NK-92 (cell line): ENCODE results near the gene SEBOX.

Experiments used
- DNase-seq: peaks from one replicate; lab custom pipeline; 2025; ENCODE audit not compliant: unreplicated experiment; lab: John Stamatoyannopoulos, UW

Gene SEBOX, protein sequence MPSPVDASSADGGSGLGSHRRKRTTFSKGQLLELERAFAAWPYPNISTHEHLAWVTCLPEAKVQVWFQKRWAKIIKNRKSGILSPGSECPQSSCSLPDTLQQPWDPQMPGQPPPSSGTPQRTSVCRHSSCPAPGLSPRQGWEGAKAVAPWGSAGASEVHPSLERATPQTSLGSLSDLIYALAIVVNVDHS

DNA sequence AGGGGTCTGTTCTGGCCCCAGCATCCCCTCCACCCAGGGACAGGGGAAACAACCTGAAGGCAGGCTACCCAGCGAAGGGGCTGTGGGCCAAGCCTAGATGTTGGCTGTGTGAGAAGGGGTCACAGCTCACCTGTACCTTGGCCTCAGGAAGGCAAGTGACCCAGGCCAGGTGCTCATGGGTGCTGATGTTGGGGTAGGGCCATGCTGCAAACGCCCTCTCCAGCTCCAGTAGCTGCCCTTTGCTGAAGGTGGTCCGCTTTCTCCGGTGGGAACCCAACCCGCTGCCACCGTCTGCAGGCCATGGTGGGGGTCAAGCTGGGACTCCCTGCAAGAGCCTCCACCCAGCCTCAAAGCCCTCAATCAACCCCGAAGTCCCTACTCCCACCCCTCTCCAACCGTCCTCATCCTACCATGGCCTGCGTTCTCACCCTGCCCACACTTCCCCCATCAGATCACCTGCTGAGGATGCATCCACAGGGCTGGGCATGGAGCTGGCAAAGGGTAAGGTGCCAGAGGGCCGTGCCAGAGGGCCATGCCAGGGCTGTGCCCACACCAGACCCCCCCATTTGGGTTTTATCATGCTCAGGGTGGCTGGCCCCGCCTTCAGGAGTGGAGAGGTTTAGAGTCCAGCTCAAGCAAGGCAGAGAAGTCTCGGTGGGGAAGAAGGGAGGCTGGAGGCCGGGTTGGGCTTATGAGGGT lies at the start of gene SEBOX:
Gene SEBOX, minus strand, starts transcription at position 535 of the 699 bp plus-strand sequence. Its CDS starts 48 bp downstream, at position 487.
- DNase-seq = no peak

DNA sequence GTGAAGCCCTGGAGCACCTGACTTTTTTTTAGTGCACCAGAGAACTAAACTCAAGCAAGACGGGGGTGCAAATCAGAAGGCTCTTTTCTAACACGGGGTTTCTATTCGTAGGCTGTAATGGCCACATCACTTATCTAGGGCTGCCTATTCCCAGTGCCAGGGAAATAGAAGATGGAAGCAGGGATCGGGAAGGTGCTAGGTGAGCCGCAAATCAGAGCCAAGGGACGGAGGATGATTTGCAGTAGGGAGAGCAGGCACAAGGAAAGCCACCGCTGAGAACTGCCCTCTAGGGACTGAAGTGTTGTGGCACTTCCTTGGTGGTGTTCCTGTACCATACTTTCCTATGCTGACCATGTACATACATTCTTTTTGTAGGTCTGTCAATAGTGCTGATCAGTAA lies 48.8 kb upstream of the SEBOX start:
- DNase-seq = no peak

DNA sequence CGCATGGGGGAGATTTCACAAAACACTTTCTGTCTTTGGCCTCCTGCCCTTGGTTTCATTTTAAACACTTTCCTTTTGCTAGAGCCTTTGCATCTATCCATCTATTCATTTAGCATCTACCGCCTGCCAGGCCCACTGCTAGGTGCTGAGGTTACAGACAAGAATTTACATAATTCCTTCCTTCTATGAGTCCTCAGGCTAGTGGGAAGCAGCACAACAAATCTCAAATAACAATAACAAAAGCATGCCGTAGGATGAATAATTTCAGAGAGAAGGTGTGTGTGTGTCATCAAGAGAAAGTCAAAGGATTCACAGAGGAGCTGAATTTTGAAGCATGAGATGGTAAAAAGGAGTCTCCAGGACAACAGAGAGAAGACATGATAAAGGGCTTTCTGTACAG lies 47.1 kb upstream of the SEBOX start:
- DNase-seq = no peak

DNA sequence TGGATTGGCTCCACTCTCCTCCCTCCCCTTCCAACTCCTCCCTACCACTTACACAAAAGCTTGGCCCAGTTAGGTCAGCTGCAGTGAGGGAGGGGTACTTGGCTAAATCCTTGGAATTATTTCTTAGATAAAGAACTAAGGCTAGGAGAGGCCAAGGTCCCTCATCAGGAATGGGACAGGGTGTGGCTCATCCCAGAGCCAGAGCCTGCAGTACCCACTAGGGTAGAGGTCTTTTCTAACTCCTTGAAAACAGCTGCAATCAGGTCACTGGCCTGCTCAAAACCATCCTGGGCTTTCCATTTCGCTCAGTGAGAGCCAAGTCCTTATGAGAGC lies 42.9 kb upstream of the SEBOX start:
- DNase-seq = no peak

DNA sequence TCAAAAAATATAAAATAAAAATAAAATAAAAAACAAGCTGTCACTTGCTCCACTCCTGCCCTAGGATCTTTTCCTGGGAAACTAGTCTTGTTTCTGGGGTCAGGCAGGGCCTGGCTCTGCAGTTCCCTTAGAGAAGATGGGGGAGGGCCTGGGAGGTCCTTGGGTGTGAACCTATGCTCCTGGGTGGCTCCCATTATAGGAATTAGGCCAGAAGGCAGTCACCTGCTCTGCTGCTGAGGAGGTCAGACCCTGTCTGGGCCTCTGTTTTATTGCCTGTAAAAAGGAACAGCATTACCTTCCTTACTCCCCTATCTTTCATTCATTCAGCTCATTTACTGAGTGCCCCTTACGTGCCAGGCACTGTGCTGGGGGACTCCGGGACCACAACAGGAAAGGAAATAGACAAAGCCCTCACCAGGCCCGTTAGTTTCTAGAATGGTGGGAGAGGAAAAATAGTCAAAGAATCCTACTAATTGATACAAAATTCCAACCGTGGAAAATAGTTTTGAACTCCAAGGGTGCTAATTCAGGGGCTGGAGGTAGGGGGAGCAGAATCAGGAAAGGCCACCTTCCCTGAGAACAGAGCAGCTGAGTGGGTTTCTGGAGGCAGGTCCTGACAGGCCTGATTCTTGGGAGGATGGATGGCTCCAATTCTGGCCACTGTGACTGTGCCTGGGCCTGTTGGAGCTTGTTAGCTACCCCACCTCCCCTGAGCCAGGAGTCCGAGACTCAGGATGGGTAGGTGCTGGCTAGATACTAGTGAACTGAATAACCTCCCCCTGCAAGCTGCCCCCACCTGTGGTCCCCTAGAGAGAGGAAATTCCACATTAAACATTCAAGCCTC lies 42.4 kb upstream of the SEBOX start:
- no peak for DNase-seq

DNA sequence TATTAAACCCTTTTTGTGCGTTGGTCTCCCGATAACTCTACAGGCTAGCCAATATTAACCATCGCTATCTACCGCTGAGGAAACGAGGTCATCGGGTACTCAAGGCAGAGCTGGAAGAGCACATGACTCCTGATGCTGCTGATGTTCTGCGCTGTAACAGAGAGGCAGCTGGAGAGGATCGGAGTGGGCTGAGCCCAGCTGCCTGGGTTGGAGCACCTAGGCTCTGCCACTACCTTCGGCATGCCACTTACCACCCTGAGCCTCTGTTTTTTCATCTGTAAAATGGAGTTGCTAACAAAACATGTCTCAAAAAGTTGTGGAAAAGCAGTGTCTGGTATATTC lies 41.4 kb upstream of the SEBOX start:
- no peak for DNase-seq

DNA sequence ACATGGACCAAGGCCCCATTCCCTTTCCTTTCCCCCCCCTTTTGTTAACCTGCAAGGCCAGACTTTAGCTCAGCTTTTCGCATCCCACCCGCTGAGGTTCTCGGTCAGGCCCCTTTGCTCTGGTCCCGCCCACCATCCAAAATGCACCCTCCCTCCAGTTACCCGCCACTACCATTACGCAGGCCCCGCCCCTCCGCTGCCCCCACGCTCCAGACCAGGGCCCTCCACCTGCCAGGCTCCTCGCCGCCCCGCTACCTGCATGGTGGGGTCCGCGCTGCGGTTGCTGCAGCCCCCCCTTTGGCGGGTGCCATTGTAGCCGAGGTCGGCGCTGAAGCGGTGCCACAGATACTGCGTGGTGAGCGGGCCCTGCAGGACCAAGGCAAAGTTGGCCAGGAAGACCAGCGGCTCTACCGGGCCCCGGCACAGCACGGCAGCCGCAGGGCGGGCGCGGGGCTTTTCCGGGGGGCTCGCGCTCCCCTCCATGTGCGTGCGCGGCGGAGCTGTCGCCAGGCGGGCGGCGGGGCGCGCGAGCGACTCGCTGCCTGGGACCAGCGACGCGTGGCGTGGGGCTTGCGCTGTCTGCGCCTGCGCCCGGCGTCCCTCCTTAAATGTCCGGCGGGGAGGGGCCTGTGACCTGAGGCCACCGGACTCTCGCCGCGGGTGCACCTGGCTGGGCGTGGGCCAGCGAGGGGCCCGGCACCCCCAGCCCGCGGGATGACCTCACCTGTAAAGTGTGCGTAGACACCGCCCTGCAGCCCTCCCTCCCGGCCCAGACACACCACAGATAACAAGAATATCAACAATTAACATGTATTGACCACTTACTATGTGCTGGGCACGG lies 40.9 kb upstream of the SEBOX start, which contains the start of gene SLC46A1:
Gene SLC46A1, minus strand, starts transcription at position 581 of the 841 bp plus-strand sequence. Its CDS starts 98 bp downstream, at position 483.
- no peak for DNase-seq

DNA sequence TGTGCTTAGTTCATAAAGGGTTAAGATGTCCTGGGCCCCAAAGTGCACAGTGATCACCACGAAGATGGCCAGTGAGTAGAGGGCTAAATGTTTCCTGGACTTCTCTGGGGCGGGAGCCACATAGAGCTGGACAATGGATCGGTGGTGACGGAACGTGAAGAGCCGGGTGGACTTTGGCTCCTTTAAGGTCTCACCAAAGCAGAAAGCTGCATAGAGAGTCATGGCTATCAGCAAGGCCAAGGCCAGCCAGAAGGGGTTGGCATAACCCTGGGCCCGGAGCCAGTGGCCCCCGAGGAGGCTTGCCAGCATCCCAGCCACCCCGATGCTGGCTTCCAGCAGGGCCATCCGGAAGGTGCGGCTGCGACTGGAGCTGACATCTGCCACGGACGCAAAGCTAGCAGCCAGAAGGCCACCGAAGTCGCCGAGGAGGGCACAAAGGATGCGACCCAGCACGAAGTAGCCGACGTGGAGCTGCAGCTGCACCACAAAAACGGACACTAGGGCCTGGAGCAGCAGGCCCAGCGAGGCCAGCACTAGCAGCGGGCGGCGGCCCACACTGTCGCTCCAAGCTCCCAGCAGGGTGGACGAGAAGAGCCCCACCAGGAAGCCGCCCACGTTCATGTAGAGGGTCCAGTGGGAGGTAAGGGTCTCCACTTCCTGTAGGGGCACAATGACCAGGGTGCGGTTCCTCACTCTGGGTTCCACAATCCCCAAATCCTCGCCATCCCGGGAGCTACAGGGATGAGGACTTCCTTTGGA lies 40.0 kb upstream of the SEBOX start:
- no peak for DNase-seq

DNA sequence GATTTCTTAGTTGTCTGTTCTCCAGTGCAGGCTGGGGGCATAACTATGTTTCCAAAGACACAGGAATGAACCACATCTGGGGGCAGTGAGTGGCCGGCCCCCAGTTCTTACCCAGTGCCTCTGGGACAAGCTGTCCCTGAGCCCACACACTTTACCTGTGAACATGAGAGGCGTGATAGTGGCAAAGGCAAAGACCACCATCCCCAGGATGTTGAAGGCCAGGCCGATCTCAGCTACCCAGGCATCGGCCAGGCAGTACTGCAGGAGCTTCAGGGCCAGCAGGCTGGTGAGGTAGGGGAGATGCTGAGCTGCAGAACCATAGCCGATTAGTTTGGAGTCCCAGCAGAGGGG lies 39.4 kb upstream of the SEBOX start:
- no peak for DNase-seq

DNA sequence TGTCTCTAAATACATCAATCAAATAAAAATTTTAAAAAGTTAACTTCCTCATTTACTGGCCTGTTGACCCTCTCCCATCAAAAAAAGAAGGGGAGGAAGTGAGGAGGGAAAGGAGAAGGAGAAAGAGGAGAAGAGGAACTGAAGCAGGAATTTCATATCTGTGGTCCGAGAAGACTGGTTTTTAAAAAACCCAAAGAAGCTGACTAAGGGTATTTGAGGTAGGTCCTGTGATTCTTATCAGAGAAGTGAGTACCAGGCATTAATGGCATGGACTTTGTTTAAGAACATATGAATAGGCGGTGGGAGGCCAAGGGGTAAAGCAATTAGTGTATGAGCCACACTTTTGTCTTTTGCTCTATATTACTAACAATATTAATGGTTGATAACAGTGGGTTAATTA lies 39.0 kb upstream of the SEBOX start:
- DNase-seq = no peak

DNA sequence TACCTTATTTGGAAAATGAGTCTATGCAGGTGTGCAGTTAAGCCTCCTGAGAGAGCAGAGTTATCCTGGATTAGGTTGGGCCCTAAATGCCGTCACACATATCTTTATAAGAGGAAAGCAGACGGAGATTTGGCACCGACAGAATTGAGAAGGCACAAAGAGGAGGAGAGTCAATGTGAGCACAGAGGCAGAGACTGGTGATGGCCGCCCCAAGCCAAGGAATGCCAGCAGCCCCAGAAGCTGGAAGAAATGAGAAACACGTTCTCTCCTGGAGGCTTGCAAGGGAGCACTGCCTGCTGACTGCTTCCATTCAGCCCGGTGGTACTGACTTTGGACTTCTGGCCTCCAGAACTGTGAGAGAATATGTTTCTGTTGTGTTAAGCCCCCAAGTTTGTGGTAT lies 37.8 kb upstream of the SEBOX start:
- DNase-seq = no peak

DNA sequence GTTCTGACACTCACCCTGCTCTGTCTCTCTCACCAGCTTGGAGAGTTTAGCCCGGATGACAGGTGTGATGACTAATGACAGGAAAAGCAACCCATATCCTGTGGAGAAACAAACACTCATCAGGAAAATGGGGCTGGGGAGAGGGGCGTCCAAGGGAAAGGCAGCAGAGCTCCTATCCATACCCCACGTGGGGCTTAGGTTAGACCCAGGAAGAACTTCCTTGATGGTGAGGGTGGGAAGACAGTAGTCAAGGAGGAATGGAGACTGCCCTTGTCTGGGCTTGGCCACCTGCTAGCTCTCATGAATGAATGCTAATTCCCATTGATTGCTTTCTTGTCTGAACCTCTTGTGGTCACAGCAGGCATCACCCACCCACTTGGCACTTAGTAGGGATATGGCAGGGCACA lies 37.2 kb upstream of the SEBOX start:
- no peak for DNase-seq

DNA sequence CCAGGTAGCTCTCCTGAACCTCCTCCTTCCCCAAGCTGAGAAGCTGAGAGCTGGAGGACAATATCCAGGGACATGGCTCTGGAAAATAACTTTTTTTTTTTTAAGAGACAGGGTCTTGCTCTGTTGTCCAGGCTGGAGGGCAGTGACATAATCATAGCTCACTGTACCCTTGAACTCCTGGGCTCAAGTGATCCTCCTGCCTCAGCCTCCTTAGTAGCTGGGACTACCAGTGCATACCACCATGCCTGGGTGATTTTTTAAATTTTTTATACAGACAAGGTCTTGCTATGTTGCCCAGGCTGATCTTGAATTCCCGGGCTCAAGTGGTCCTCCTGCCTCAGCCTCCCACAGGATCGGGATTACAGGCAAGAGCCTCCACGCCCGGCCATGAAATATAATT lies 34.8 kb upstream of the SEBOX start:
- no peak for DNase-seq

DNA sequence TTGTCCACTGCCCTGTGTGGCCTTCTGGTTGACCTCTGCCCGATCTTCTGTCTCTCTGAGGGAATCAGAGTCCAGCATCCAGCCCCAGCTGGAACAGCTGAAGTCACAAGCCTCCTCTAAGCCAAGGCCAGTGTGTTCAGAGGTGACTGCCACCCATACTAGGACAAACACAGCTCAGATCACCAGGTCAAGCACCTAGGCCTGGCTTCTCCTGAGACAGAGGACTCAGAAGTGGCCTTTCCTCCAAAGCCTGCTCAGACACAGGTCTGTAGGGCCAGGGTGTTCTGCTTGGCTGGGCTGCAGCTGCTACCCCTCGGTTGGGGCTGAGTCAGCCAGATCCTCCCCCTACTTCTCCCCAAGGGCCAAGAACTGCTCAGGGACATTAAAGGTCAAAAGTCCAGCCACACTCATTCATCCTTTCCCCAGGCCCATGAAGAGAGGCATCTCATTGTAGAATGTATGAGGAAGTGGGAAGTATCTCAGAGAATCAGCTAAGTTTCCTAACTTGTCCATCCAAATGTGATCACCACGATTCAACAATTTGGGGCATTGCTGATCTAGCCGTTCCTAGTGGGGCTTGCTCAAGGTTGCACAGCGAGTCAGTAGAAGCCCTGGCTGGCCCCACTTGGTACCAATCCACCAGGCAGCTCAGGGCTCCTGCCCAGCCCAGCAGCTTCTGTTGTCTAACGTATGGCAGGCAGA lies 33.4 kb upstream of the SEBOX start:
- no peak for DNase-seq

DNA sequence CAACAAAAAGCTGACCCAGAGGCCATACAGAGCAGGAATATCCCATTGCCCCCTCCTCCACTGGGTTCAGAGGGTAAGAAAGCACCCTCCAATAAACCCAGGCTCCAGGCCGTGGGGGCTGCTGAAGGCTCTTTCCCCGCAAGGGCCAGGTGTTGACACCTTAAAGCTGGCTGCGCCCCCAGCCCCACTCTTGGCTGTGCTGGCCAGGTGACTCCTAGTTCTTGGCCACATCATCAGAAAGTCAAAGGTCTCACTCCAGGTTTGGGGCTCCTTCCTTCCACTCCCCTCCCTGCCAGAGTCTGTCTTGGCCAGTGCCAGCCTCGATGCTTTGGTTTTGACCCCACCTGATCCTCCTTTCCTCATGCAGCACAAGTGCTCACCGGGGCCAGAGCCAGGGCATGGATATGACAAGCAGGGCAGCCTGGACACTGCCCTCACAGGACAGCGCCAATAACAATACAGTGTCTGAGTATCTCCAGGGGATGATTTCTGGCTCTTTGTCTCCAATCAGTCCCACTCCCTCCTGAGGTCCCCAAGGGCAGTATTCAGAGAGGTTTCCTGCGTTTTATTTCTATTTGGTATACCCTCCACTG lies 32.8 kb upstream of the SEBOX start:
- DNase-seq = no peak

DNA sequence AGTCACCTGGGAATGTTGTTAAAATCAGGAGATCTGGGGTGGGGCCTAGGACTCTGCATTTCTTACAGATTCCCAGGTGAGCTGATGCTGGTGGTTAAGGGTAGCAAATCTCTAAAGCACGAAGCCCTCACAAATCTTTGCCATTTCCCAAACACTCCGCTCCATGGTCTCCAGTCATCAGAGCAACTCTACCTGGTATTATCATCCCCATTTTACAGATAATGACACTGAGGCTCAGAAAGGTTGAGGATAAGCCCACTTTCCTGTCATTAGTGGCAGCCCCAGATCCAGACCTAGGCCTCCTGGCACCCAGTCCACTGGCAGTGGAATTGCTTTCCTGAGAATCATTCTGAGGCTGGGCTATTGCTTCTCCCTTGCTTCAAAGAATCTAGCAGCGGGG lies 32.3 kb upstream of the SEBOX start:
- no peak for DNase-seq

DNA sequence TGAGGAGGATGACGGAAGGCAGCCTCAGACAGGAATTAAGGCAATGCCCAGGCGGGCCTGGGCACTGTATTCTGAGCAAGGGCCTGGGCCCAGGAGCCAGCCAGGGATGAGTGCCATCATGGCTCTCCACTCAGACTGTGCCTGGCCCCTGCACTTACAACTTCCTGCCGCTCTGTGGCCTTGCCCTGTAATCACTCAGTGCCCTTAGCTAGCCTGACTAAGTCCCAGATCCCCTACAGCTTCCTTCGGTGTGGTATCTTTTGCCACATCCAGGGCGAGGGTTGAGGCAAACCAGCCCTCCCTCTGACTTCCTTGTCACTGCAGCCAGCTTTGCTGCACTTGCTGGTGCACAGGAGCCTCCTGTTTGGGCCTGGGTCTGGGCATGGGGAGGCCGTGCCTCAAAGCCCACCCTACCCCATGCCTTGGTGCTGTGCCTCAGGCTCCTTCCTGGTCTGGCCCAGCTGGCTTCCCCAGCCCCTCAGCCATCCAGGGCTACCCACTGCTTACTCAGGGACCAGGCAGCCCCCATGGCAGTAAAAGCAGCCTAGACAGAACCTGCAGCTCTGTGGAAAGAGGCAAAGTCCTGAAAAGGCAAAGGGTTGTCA lies 31.7 kb upstream of the SEBOX start:
- no peak for DNase-seq

DNA sequence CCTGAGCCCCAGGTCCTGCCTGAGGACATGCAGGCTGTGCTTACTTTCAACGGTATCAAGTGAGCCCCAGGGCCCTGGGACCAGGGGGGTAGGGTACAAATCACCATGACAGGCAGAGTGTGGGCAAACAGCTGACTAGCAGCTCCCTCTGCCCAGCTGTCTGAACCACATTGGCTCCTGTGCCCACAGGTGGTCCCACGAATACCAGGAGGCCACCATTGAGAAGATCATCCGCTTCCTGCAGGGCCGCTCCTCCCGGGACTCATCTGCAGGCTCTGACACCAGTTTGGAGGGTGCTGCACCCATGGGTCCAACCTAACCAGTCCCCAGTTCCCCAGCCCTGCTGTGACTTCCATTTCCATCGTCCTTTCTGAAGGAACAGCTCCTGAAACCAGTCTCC lies 31.0 kb upstream of the SEBOX start:
- DNase-seq = no peak

DNA sequence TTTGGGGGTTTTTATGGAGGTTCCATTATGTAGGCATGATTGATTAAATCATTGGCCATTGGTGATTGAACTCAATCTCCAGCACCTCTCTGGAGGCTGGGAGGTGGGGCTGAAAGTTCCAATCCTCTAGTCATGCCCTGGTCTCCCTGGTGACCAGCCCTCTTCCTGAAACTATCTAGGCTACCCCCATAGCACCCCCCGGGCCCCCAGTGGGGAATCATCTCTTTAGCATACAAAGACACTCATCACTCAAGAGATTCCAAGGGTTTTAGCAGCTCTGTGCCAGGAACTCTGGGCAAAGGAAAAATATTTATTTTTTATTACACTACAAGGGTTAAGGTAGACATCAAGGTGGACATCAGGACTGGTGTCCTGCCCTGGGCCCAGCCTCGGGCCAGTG lies 30.4 kb upstream of the SEBOX start:
- DNase-seq = no peak
